HL-60/S4 treated with retinoic acid at 250 ng/mL for 4 days and 3 days (cell line): ENCODE data around the gene POU3F4.

Experiments
- in situ Hi-C: fragments of 300-500 bp; cut with MboI; formaldehyde crosslinking; loops from 2 replicates; pipeline ENCODE4 v1.7.0; 2022; ENCODE audit warnings: low sequenced_read_pairs

The POU3F4 gene

DNA sequence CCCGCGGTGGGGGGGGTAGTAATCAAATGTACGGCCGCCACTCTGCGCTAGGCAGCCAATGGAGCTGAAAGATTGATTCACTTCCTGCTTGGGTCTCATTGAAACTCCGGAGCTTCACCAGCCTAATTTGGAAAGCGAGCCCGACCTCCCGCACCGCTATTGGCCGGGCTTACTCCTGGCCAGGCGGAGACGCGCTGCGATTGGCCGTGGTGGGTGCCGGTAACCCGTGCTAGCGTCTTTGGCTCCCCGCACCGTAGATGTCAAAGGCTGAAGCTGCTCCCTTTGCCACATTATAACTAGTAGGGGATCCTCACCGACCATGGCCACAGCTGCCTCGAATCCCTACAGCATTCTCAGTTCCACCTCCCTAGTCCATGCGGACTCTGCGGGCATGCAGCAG lies at the start of gene POU3F4:
POU3F4 (plus strand) TSS at position 285 of the 400 bp plus-strand sequence; CDS start at position 320, 35 bp downstream.
- in situ Hi-C loops = no loop called here

DNA sequence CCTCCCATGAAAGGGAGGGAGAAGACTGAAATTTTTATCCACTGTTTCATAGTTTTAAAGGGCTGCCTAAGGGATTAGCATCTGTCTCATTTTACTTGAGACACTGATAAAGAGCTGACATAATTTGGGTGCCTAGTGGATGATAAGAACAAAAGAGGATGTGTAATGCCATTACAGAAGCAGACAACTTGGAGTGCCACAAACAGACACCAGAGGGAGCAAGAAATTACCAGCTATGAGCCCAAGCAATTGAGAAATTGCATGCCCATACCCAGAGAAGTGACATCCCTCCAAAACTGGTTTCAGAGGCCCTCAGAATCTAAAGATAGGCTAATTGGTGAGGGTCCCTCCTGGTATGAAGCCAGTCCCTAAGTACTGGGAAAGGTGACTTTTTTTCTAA lies 38.5 kb upstream of the POU3F4 start:
- in situ Hi-C loops = no loop called here

DNA sequence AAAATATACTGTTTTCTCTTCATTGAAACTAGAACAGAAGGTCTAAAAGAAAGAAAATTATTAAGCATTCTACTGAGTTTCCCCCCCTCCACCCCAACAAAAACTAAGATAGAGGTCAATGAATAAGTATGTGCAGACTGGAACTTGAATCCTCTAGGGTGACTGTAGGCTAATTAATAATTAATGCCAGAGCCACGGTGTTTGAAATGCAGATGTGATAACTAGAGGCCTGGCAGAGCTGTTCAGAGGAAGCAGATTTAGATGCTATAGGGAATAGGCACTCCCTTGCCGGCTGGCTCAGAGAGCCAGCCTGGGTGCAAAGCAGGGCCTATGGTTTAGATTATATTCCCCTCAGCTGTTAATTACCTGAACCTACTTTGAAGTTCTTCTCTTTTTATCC lies 12.2 kb upstream of the POU3F4 start:
- in situ Hi-C loops = no loop called here

DNA sequence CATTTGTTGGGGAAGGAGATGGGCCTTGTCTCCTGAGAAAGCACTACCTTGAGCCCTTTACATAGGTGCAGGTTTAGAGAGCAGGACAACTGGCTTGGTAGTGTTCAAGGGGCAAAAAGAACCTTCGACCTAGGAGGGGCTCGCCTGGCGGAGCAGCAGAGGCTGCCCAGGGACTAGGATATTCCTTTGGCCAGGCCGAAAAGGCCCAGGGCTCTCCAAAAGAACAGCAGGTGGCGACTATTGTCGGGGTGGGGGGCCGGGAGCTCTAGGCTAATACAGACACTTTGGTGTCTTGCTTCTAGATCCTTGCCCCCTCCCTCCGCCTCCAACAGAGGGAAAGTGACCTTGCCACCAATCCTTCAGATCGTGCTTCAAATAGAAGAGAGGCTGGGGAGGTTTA lies 7.1 kb upstream of the POU3F4 start:
- in situ Hi-C loops = no loop called here

DNA sequence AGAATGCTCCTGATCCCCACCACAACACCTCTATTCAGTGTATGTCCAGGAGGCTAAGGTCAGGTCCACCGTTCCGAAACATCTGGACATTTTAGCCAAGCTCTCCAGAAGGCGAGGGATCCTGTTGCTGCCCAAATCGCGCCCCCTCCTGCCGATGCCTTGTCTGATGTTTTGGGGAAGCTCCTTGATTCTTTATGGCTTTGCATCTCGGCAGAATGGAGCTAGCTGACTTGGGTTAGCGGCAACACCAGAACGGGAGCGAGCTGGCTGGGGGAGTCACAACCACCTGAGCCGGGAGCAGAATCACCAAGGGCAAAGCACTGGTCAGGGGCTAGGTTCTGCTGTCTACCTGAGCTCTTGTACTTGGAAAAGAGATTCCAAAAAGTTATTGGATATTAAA lies 6.6 kb upstream of the POU3F4 start:
- in situ Hi-C loops = no loop called here

DNA sequence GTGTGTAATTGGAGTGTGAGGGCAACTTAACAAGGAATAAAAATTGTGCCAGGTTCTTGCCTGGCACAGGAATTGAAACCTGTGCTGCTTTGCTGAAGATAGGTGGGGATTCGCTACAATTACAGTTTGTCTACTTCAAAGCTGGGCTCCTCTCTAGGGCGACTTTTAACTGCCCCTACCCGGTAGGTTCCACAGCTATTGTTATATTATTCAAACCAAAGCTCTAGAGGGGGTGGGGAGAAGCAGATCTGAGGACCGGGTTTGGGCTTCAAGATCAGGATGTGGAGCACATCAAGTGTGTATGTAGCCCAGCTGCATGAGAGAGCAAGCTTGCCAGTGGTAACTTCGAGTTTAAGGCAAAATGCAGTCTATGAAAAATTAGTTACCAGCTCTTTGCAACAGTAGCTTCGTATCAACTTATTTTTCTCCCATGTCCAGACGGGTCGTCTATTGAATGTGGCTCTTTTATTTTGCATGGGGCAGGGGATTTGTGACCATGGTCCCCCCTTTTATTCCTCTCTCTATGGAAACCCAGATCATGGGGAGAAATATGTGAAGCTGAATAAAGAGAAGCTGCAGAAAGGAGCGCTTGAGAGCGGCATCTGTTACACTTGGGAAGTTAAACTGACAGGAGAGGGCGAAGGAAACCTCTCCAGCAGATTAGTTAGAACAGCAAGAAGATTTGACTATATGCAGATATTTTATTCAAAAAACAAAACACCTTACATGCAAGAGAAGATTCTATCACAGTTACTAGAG lies 3.2 kb upstream of the POU3F4 start:
- in situ Hi-C loops = no loop called here

DNA sequence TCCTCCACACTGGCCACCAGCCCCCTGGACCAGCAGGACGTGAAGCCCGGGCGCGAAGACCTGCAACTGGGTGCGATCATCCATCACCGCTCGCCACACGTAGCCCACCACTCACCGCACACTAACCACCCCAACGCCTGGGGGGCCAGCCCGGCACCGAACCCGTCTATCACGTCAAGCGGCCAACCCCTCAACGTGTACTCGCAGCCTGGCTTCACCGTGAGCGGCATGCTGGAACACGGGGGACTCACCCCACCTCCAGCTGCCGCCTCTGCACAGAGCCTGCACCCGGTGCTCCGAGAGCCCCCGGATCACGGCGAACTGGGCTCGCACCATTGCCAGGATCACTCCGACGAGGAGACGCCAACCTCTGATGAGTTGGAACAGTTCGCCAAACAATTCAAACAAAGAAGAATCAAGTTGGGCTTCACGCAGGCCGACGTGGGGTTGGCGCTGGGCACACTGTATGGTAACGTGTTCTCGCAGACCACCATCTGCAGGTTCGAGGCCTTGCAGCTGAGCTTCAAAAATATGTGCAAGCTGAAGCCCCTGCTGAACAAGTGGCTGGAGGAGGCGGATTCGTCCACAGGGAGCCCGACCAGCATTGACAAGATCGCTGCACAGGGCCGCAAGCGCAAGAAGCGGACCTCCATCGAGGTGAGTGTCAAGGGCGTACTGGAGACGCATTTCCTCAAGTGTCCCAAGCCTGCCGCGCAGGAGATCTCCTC lies 600 bp downstream of the POU3F4 start:
- in situ Hi-C loops = no loop called here

DNA sequence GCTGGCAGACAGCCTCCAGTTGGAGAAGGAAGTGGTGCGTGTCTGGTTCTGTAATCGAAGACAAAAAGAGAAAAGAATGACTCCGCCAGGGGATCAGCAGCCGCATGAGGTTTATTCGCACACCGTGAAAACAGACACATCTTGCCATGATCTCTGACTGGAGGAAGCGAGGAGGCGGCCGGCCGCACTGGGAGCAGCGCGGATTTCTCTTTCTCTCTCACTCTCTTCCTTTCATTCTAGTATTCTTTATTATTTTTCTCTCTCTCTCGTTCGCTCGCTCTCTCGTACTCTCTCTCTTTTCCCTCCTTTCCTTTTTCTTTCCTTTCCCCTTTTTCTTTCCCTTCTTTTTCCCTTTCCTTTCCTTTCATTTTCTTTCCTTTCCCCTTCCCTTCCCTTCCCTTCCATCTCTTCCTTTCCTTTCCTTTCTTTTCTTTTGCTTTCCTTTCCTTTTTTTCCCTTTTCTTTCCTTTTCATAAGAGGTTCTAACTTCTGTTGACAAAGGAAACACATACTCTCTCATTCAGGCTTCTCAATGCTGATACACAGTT lies 1.2 kb downstream of the POU3F4 start:
- in situ Hi-C loops = no loop called here

DNA sequence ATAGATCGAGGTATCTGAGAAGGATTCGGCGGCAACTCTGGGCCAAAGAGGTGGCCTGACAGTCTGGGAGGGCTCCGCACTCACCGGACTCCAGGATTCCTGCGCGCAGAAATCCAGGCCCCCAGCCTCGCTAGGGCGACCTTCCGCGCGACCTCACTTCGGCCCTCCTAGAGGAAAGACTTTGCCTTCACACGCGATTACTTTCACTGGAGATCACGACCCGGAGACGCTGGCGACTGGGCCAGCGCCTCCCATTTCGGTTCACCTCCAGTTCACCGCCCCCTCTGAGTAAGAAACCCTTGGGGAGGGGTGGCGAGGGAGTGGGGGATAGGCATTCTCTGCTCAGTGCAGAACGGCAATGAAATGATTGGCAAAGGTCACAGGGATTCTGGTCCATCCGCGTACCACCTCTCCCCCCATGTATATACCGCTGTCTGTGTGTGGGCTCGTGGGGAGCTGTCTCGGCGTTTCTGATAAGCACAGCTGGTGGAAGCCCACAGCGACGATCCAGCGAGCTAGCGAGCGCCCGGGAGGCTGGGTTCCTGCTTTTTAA lies 2.5 kb downstream of the POU3F4 start:
- in situ Hi-C loops = no loop called here

DNA sequence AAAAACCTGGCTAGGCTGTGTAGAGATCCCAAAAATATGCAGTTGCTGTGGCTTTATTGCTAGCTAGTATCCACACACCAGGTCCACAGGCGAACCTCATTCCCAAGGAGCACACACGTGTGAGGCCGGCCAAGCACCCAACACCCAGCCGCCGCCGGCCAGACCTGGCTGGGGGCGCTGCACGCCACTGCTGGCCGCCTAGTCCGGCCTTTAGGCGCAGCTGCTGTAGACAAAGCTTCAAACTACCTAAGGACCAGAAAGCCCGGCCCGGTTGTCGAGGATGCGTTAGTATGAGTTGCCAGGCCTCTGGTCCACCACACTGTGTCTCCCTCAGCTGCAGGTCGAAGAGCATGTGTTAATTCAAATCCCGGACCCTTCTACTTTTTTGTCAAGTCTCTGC lies 3.1 kb downstream of the POU3F4 start:
- in situ Hi-C loops = no loop called here

DNA sequence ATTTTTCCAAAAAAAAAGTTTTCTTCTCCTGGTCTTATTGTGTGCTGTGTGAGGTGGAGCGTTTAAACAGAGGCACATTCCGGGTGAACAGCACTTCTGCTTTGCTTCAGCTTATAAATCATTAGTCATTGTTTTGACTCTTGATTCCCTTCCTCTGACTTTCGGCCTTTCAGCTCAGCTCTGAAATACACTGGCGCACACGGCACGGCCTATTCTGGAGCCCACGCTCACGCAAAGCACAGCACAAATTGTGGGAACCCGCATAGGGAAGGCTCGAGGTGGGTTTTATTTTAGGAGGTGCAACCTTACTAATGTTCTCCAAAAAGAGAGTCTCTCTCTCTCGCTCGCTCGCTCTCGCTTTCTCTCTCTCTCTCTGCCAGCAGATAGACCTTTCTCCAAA lies 4.0 kb downstream of the POU3F4 start:
- in situ Hi-C loops = no loop called here

DNA sequence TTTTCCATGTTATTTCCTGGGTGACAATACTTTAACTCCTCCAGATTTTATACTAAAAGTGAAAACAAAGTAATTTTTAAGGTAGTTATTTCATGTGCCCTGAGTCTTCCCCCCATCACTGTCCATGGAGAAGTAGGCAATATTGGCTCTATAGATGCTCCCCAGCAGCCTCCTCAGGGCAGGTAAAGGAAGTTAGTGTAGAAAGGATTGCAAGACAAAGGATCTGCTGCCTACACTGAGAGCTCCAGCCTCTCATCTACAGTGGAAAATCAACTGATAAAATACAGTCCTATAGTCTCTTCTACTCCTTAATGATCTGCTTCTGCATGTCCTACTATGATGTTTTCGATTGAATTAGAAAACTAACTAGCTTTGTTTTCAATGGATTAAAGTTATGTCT lies 8.5 kb downstream of the POU3F4 start:
- in situ Hi-C loops = no loop called here

DNA sequence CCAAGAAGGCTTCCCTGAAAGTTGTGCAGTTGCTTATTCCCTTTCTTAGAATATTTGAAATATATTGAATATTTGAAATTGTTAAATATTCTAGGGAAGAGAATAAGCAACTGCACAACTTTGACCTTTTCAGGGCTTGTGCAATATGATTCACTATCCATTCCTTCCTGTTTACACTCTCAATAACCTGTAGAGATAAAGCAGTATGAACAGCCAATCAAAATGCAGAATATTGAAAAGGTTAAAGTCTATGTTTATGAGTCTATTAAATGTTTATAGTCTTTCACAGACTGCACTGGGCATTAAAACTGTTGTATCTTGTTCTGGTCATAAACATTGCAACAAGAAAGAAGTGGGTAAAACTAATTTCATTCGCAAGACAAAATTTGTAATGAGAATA lies 13.8 kb downstream of the POU3F4 start:
- in situ Hi-C loops = no loop called here

DNA sequence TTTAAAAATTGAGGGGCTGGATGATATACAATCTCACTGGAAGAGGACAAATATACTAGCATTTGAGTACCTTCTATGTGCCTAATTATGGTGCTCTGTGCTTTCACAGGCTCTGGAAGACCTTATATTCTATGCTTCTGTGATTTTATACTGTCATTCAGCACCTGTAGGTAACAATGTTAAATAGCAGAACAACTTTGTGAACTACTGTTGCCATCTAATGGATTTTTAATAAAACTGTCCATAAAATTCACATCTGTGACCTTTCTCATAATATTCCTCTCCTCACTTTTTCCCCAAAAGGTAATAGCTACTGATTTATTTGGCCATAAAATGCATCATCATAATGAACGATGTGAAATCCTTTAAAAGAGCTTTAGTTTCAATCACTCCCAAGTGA lies 21.9 kb downstream of the POU3F4 start:
- in situ Hi-C loops = no loop called here

DNA sequence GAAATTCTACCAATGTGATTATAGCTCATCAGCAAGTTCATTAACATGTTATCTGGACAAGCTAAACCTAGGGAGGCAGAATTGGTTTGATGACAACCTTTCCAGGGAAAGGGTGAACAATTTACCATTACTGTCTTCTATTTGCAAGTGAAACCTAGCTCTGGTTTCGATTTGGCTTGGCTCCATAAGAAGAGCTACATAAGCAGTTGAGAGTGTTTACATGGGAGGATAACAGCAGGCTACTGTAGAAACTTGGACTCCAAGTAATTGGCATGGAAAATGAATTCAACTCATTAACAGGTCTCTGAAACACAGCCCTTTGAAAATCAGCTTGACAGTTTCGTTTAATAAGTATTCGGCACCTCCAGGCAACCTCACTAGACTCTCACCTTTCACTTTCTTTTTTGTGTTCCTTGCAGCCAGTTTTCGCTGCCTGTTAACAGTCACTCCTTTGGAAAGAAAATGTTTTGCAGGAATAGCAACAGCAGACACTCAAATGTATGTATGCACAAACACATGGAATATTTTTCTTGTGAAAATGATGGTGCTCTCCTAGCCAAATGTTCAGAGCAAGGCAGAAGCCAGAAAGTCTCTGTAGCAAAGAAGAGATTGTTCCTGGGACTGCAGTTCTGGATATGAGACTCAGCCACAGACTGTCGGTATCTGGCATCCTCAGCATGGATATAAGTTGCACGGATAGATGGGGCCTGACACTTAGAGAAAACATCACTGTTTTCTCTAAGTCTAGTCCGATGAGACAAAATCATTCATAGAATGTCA lies 27.5 kb downstream of the POU3F4 start:
- in situ Hi-C loops = no loop called here
